MCF 10A (cell line): ENCODE measurements around the gene GPR143. TPM values are rescaled to one million over a fixed set of nuclear protein-coding genes. Genes with fewer than 3 reads are reported as not detected.
A peak's percentile ranks its signal among the peaks of the same experiment; 100 is the strongest.

Experiments
- BruUV-seq: library from RNA; stranded (reverse); fragments of 400-500 nt; replicated peaks from 2 replicates; lab custom pipeline; 2021; lab: Mats Ljungman, UMichigan
- CTCF ChIA-PET: fragments of 300-600 bp; sonication (Branson Sonifier 250); formaldehyde crosslinking; extraction: SDS; loops from one replicate; lab custom pipeline; 2021; ENCODE audit warnings: antibody characterized with exemption, inconsistent platforms; lab: Yijun Ruan, JAX
- POLR2A ChIA-PET: fragments of 300-600, 350-650 bp; sonication (Branson Sonifier 250); formaldehyde crosslinking; extraction: SDS; loops from one replicate; lab custom pipeline; 2020; ENCODE audit warnings: antibody characterized with exemption, inconsistent platforms; lab: Yijun Ruan, JAX
- DNase-seq: peaks from one replicate; pipeline ENCODE4 v3.0.0-alpha.2; 2018; ENCODE audit not compliant: unreplicated experiment
- H3K27ac Mint-ChIP-seq: one replicate; pipeline ENCODE4 v1.8.0; 2022; ENCODE audit warnings: mild to moderate bottlenecking, low read depth, mixed read lengths; ENCODE audit not compliant: unreplicated experiment
- H3K27me3 Mint-ChIP-seq: one replicate; pipeline ENCODE4 v1.8.0; 2022; ENCODE audit warnings: mixed read lengths; ENCODE audit not compliant: insufficient read depth, unreplicated experiment
- H3K36me3 Mint-ChIP-seq: one replicate; pipeline ENCODE4 v1.8.0; 2022; ENCODE audit warnings: mild to moderate bottlenecking, moderate library complexity, mixed read lengths; ENCODE audit not compliant: insufficient read depth, unreplicated experiment
- H3K4me1 Mint-ChIP-seq: one replicate; pipeline ENCODE4 v1.8.0; 2022; ENCODE audit warnings: mixed read lengths; ENCODE audit not compliant: insufficient read depth, unreplicated experiment
- H3K4me3 Mint-ChIP-seq: one replicate; pipeline ENCODE4 v1.8.0; 2022; ENCODE audit warnings: mild to moderate bottlenecking, moderate library complexity, mixed read lengths; ENCODE audit not compliant: unreplicated experiment
- H3K9me3 Mint-ChIP-seq: one replicate; pipeline ENCODE4 v1.8.0; 2022; ENCODE audit warnings: mixed read lengths; ENCODE audit not compliant: unreplicated experiment
- CTCF ChIP-seq: fragments of 200-600 bp; IDR thresholded peaks from one replicate; pipeline ENCODE4 v1.8.0; 2022; ENCODE audit warnings: antibody characterized with exemption, mild to moderate bottlenecking; ENCODE audit not compliant: unreplicated experiment
- intact Hi-C: fragments of 100-400 bp; cut with micrococcal nuclease; formaldehyde crosslinking; loops from 2 replicates; pipeline ENCODE4 v1.14.1; 2022
- total RNA-seq: library from RNA; stranded (reverse); gene quantifications from 2 replicates; pipeline ENCODE4 v1.2.3, GENCODE V29; 2022

Gene GPR143
- total RNA-seq, 1 experiment from 2014 or later: 0.77 TPM

- Mint-ChIP-seq H3K27me3 (no peaks in the 10 kb centered on the region), H3K27ac (no peak overlapping the region), H3K36me3 (no peaks in the 10 kb centered on the region), H3K9me3 (no peaks in the 10 kb centered on the region), H3K4me1 (no peaks in the 10 kb centered on the region), H3K4me3 (no peak overlapping the region)
- CTCF ChIA-PET: no interaction called here
- POLR2A ChIA-PET: interaction anchor here (0.7 kb wide), 1 partner anchor 1007 kb away, joined by 5 read pairs; no protein-coding TSS in a partner anchor
- intact Hi-C loops: no loop called here
- TF ChIP-seq CTCF: no peak
- no TSS peak for BruUV-seq
- no peak for DNase-seq
Observed at GRCh38 chrX:9767375-9767774, 1.7 kb upstream of the GPR143 start.

GRCh38 chrX:9765072-9765736 is 443 bp downstream of the GPR143 start:
- H3K27me3 Mint-ChIP-seq: no peaks in the 10 kb centered on the region
- no peaks in the 10 kb centered on the region for H3K4me1 Mint-ChIP-seq
- H3K9me3 Mint-ChIP-seq: no peaks in the 10 kb centered on the region
- no TSS peak for BruUV-seq
- CTCF ChIA-PET: no interaction called here
- POLR2A ChIA-PET: interaction anchor here (0.6 kb wide), 1 partner anchor 24 kb away, joined by 3 read pairs; no protein-coding TSS in a partner anchor
- intact Hi-C loops: no loop called here
- no peak for TF ChIP-seq CTCF
- H3K4me3 Mint-ChIP-seq: no peak overlapping the region
- H3K36me3 Mint-ChIP-seq: no peaks in the 10 kb centered on the region
- no peak for DNase-seq
- no peak overlapping the region for H3K27ac Mint-ChIP-seq

- POLR2A ChIA-PET: no interaction called here
Observed at GRCh38 chrX:9759337-9759736, 6.3 kb downstream of the GPR143 start.

More at GRCh38 chrX:9759337-9759736, 6.3 kb downstream of the GPR143 start:
- no peak for TF ChIP-seq CTCF
- intact Hi-C loops: no loop called here
- BruUV-seq: no TSS peak
- Mint-ChIP-seq H3K9me3 (no peaks in the 10 kb centered on the region), H3K4me1 (peaks cover 7% of the 10 kb centered on the region), H3K27me3 (no peaks in the 10 kb centered on the region), H3K36me3 (no peaks in the 10 kb centered on the region), H3K4me3 (no peak overlapping the region), H3K27ac (no peak overlapping the region)
- DNase-seq: peak; percentile 26
- CTCF ChIA-PET: interaction anchor here (0.6 kb wide), 1 partner anchor 940 kb away, joined by 3 read pairs; no protein-coding TSS in a partner anchor
